Nephron progenitor cell (in vitro differentiated cells): ENCODE results near the gene MAGI1.

Experiments used
- DNase-seq: peaks from one replicate; pipeline ENCODE4 v3.0.0; 2021
- H3K27ac Mint-ChIP-seq: 2 replicates; pipeline ENCODE4 v1.8.0; 2021; ENCODE audit warnings: mild to moderate bottlenecking, moderate library complexity, mixed read lengths
- H3K27me3 Mint-ChIP-seq: 2 replicates; pipeline ENCODE4 v1.8.0; 2021; ENCODE audit warnings: mild to moderate bottlenecking, low read depth, mixed read lengths; ENCODE audit not compliant: poor library complexity
- H3K36me3 Mint-ChIP-seq: 2 replicates; pipeline ENCODE4 v1.8.0; 2021; ENCODE audit warnings: low read depth, mixed read lengths
- H3K4me1 Mint-ChIP-seq: 2 replicates; pipeline ENCODE4 v1.8.0; 2021; ENCODE audit warnings: mixed read lengths
- H3K4me3 Mint-ChIP-seq: 2 replicates; pipeline ENCODE4 v1.8.0; 2021; ENCODE audit warnings: mild to moderate bottlenecking, moderate library complexity, mixed read lengths
- H3K9me3 Mint-ChIP-seq: 2 replicates; pipeline ENCODE4 v1.8.0; 2021; ENCODE audit warnings: mild to moderate bottlenecking, moderate library complexity, mixed read lengths
- CTCF ChIP-seq: fragments of 200-600 bp; sonication (generic); IDR thresholded peaks from 2 replicates; pipeline ENCODE4 v1.5.0; 2021; ENCODE audit warnings: antibody characterized with exemption

The MAGI1 gene

DNA sequence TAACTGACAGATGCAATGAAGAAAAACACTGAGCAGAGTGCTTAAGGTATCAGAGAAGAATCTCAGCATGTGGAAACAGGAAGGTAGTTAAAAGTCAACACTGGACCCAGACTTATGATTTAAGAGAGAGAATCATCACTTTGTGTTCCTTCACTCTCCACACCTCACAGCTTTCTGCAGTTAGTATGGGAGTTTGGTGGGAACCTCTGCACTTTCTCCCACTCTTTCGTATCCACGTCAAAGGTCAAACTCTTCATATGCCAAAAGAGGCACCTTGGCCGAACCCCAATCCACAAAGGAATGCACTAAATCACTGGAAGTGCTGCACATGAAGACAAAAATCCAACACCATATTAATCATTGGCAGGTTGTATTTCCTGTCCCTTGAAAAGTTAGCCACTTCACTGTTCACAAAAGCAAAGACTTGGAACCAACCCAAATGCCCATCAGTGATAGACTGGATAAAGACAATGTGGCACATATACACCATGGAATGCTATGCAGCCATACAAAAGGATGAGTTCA lies 361.2 kb downstream of the MAGI1 start:
- Mint-ChIP-seq H3K9me3 (no peaks in the 10 kb centered on the region), H3K36me3 (no peaks in the 10 kb centered on the region), H3K27me3 (no peaks in the 10 kb centered on the region), H3K4me1 (peaks cover 29% of the 10 kb centered on the region), H3K4me3 (no peak overlapping the region), H3K27ac (peak overlapping the region; percentile 79)
- DNase-seq = no peak
- TF ChIP-seq CTCF = no peak

GRCh38 chr3:65676580-65676979 lies 362.1 kb downstream of the MAGI1 start:
- peaks cover 29% of the 10 kb centered on the region for H3K4me1 Mint-ChIP-seq
- H3K27me3 Mint-ChIP-seq = no peaks in the 10 kb centered on the region
- no peak overlapping the region for H3K27ac Mint-ChIP-seq
- H3K36me3 Mint-ChIP-seq = no peaks in the 10 kb centered on the region
- TF ChIP-seq CTCF = no peak
- no peak for DNase-seq
- no peaks in the 10 kb centered on the region for H3K9me3 Mint-ChIP-seq
- no peak overlapping the region for H3K4me3 Mint-ChIP-seq

DNA sequence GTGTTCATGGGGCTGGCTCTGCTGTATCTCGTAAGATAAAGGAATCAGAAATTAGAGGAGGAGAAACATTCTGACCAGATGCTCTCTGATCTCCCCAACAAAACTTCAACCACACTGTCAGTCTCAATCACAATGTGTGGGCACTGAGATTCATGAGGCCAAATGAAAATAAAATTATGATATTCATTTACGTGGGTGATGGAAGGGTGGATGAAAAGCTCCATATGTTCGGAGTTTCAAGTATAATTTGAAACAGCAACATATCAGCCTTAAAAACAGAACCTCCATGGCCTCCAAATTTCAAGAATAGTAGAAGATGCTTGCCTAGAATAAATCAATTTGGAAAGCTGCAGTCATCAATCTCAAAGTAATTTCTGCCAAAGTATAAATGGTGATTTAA lies 363.7 kb downstream of the MAGI1 start:
- peaks cover 29% of the 10 kb centered on the region for H3K4me1 Mint-ChIP-seq
- no peaks in the 10 kb centered on the region for H3K36me3 Mint-ChIP-seq
- no peak overlapping the region for H3K27ac Mint-ChIP-seq
- no peaks in the 10 kb centered on the region for H3K27me3 Mint-ChIP-seq
- no peak for TF ChIP-seq CTCF
- no peak for DNase-seq
- H3K9me3 Mint-ChIP-seq = no peaks in the 10 kb centered on the region
- no peak overlapping the region for H3K4me3 Mint-ChIP-seq

- H3K27ac Mint-ChIP-seq = peak overlapping the region; percentile 36
These were observed 364.5 kb downstream of the MAGI1 start for GRCh38 chr3:65674226-65674625.

DNA sequence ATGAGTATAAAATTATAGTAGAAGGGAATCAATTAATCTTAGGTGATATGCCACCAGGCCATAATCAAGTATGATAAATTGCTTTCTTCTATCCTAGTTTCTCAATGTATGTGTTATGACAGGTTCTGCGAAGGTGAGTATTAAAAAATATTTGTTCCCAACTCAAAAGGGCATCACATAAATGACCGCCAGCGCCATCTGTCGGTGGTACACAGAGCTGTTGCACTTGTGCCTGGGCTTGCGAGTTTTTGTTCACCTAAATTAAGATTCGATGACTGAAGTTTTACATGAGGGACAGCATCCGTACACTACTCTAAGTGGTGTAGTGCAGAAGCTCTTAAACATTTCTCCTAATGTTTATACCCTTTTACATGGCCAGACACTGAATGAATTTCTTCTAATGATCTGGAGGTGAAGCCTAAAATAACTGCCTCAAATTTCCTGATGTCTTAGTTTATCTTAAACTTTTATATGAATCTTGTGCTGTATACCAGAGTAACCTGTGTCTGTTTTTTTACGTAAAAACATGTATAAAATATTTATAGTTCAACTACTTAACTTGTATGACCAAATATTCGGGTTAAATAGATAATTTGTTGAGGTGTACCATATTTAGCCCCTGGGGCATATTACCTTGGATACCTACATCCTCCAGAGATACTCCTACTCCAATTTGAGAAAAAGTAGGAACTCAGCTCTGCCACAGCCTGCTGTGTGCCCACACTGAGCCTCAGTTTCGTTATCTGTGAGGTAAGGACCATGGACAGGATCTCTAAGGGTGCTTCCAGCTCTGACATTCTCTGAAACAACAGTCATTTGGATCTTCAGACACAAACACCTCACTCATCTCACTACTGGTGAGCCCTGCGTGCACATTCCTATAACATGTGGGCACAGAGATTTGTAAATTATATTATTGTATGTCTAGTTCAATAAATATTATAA lies 365.6 kb downstream of the MAGI1 start:
- H3K4me3 Mint-ChIP-seq = no peak overlapping the region
- no peaks in the 10 kb centered on the region for H3K27me3 Mint-ChIP-seq
- peak; percentile 83 for TF ChIP-seq CTCF
- H3K9me3 Mint-ChIP-seq = no peaks in the 10 kb centered on the region
- H3K4me1 Mint-ChIP-seq = peaks cover 23% of the 10 kb centered on the region
- H3K36me3 Mint-ChIP-seq = no peaks in the 10 kb centered on the region
- no peak overlapping the region for H3K27ac Mint-ChIP-seq
- DNase-seq = peak; percentile 69

More at GRCh38 chr3:65674226-65674625, 364.5 kb downstream of the MAGI1 start:
- Mint-ChIP-seq H3K27me3 (no peaks in the 10 kb centered on the region), H3K4me3 (no peak overlapping the region), H3K4me1 (peaks cover 29% of the 10 kb centered on the region), H3K9me3 (no peaks in the 10 kb centered on the region), H3K36me3 (no peaks in the 10 kb centered on the region)
- no peak for DNase-seq
- TF ChIP-seq CTCF = no peak

- Mint-ChIP-seq H3K4me3 (no peak overlapping the region), H3K4me1 (peaks cover 20% of the 10 kb centered on the region), H3K36me3 (no peaks in the 10 kb centered on the region), H3K27ac (no peak overlapping the region), H3K27me3 (no peaks in the 10 kb centered on the region), H3K9me3 (no peaks in the 10 kb centered on the region)
- no peak for DNase-seq
- no peak for TF ChIP-seq CTCF
These were observed 366.7 kb downstream of the MAGI1 start for GRCh38 chr3:65672061-65672460.
